ENCODE results near the gene HPS1.

The HPS1 gene

DNA sequence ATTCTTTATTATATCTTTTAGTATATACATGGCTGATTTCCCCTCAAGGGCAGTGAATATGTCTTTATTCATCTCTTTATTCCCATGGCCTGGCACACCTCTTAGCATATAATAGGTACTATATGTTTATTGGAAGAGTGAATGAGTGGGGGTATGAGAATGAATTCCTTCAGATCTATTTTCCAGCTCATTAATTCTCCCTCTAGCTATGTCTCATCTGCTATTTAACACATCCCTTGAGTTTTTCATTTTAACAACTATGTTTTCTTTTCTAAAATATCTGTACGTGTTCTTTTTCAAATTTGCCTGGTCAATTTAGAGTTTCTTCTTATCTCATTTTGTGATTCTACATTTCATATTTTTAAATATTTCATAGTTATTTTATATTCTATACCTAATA, 14.4 kb downstream of the HPS1 start:
- no peak for DNase-seq (ENCODE audit: low read depth, low spot score)

DNA sequence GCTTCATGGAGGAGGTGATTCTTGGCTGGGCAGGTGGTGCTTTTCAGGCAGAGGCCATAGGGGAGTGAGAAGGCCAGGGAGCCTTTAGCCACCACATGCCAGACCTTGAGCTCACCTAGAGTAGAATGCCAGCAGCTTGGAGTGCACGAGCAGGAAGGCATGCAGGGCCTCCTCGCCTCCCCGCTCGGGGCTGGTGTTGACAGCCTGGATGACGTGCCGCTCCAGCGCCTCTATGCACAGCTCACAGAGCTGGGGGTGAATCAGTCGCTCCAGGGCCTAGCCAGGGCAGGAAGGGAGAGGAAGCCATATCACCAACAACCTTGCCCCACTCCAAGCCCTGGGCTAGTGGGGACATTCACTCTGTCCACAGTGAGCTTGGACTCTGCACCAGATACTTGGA, 15.7 kb downstream of the HPS1 start:
- no peak for DNase-seq (ENCODE audit: low read depth, low spot score)

DNA sequence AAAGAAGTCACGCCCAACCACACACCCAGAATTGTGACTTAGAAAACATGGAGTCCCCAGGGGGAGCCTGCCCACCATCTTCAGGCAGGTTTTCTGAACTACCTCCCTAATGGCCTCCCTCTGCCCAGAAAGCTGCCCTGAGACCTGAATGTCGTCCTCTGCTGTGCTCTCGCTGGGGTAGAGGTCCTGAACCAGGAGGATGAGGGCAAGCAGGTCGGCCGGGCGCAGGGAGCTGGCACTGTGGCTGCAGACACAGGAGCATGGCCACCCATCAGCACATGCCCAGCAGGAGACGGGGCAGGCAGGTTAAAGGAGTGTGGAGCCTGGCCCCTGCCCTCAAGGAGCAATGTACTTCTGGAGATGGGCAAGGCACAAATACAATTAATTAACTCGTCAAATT, 16.3 kb downstream of the HPS1 start:
- DNase-seq (ENCODE audit: low read depth, low spot score) = no peak

DNA sequence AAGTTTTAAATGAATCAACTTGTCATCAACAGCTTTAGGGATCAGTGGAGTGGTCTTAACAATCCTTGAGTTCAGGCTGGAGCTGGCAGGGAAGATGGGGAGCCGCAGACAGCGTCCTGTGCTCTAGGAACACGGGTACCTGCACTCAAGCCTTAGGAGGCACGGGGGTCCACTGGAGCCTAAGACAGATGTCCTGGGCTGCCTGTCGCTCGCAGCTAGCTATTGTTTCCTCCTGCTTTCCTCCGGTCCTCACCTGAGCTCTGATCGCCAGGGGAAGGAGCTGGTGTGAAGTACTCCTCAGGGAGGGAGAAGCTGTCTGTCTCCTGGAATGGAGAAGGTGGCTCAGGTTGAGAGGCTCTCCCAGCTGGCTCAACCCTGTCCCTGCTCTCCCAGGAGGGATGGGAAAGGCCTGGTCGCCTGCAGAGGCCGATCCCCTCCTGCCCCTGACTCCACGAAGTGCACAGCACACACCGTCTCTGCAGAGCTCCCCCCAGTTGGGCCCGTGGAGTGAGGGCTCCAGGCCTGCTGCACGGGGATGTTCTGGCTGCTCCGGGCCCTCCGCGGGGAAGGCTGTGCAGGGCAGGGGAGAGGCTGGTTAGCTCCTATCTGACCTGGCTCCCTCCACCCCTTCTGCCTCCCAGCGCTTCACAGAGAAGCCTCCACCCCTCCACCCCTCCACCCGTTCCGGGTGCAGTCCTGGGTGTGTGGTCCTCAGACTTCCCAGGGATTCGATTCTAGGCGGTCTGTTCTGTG, 17.2 kb downstream of the HPS1 start:
- DNase-seq (ENCODE audit: low read depth, low spot score) = no peak

DNA sequence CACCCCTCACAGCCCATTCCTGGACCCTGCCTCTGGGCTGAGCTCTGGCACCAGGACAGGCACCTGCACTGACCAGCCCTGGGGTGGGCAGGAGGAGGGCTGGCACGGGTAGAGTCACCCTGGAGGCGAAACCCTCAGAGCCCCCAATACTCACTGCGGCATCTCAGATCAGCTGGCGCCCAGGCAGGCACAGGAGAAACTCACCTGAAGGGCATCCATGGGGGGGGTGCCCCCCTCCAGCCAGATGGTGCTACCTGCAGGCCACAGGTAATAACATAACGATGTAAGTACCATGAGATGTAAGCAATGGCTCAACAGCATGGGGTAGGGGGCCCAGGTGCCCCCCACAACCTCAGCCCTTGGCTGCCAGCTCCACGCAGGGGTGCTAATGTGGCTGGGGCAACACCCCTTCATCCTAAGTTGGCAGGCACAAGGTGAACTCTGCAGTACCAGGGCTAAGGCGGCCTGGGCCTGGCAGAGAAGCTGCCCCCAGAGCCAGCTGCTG, 19.7 kb downstream of the HPS1 start:
- no peak for DNase-seq (ENCODE audit: low read depth, low spot score)

DNA sequence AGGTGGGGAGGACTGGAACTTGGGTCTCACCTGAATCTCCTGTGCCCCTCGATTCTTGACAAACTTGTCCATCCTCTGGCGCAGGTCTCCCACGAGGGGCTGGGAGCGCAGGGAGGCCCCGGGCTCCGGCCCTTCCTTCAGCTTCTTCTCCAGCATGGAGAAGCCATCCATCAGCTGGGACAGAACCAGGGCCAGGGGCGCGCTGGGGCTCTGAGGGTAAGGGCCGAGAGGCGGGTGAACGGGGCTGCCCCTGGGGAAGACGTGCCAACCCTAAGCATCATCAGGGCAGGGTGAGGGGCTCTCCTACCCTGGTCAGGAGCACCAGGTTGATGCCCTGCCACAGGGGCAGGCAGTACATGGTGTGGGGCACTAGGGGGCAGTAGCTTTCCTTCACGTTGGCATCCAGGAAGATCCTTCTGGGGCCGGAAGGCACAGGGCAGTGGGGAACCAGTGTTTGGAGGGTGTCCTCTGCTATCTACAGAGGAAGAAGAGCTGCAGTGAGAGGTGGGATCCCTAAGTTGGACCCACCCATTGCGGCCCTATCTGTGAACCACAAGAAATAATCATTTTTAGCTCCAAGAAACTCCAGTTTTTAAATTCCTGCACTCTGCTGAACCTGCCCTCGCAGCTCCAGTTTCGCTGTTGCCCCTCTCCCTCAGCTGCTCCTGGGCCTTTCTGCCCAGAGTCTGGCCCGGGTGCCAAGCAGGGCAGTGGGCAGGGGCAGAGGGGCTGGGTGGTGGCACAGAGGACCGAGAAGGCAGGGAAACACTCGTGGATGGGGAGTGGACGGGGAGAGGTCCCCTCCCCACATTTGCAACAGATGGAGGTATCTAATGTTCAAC, 21.0 kb downstream of the HPS1 start:
- no peak for DNase-seq (ENCODE audit: low read depth, low spot score)

DNA sequence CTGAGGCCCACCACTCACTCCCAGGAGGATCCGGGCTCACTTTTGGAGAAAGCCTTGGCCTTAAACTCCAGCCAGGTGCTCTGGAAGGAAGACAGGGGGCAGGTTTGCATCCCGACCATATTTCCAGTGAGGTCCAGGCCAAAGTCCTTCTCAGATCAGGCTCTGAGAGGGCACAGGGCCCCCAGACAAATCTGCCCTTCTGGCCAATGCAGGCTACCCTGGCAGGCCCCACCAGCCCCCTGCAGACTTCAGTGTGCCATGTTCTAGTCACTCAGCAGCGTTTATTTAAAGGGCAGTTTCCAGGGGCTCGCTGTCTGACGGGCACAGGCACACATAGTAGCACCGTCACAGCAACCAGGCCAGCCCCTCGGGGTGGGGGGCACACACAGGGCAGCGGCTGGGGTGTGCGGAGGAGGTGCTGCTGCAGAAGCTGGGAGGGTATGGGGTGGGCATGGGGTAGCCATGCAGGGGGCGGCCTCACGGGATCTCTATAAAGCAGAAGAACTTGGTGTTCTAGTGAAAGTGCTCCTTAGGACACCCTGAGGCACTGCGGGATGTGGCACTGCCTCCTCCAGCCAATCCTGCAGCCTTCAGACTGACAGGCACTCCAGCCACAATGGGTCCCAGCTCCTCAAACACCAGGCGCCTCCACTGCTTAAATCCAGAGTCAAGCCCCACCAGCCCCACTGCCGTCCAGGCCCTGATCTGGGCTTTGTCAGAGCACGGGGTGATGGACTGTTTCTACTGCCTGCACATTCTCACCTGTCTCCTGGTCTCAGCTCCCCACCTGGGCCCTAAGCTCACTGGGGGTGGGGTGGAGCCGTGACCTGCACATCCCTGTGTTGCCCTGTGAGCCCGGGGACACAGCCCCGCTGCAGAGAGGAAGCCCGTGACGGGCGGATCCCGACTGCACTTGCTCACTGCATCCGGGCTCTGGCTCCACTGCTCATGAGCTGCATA, 22.2 kb downstream of the HPS1 start:
- DNase-seq (ENCODE audit: low read depth, low spot score) = no peak

DNA sequence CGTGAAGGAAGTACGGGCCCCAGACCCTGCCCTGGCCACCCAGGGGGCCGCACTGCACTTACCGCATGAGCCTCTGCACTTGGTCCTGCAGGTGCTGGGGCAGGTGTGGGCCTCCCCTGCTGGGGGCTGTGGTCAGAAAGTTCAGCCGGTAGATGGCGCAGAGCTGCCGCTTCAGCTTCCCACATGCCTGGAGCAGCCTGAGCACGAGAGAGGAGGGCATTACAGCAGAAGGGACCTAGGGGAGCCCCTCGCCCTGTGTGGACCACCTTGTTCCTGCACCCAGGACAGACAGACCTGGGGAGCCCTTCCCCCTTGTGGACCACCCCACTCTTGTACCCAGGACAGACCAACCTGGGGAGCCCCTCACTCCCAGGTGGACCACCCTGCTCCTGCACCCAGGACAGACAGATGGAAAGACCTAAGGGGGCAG, 23.0 kb downstream of the HPS1 start:
- DNase-seq (ENCODE audit: low read depth, low spot score) = no peak

DNA sequence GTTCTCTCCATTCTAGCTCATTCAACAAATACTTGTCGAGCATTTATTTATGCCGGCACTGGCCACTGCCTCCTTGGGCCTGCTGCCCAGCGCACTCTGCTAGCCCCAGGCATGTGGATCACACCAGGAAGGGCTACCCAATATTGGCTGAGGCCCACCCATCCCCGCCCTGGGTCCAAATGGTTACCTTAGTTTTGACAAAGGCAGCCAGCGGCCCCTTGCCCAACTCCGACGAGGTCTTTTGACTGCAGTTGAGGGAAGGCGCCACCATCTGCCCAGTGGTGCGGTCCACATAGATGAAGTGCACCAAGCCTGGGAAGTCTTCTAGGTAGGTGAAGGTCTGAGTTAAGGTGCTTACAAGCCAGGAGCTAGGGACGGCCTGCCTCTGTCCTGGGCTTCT, 24.6 kb downstream of the HPS1 start:
- DNase-seq (ENCODE audit: low read depth, low spot score) = no peak

DNA sequence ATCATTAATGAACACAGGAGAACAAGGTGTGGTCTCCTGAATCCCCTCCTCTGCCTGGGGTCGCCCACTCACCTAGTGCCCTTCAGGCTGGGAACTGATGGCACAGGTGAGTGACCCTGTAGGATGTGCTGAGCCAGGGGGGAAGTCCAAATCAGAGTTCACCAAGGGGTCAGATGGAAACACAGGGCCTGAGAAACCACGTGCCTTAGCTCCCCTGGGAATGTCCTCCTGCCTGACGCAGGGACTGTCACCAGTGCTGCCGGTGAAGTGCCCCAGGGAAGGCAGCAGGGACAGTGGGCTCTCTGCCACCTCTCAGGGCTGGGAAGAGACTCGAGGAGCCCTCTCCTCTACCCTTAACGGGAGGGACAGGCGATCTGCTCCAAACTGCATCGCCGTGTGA, 25.9 kb downstream of the HPS1 start:
- no peak for DNase-seq (ENCODE audit: low read depth, low spot score)

DNA sequence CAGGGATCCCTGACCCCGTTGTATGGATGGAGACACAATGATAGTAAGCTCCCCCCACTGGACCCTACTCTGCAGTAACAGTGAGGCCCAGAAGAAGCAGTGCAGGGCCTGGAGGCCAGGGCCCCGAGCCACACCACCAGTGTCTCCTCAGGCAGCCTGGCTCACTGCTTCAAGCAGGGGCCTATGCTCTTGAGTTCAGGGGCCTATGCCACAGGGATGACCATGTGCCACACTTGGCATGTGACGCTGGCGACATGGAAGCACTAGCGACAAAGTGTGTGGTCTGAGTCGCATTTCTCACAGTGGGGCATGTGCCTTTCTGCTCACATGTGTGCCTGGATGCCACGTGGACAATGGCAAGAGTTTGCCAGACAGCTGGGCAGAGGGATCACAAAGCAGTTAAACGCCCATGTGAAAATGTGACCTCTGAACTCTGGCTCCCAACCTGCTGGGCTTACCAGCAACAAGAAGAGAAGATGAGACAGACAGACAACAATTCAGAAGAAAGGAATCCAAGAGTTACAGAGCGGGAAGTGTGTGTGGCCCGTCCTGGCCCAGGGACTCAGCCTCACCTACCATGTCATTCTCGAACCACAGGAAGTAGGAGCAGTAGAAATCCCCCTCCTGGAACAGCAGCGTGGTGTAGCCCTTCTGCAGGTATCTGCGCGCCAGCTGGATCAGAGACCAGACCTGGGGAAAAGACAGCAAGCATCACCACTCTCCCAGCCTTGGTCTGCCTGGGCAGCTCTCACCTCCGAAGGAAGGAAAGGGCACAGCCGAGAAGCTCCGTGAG, 27.1 kb downstream of the HPS1 start:
- no peak for DNase-seq (ENCODE audit: low read depth, low spot score)

DNA sequence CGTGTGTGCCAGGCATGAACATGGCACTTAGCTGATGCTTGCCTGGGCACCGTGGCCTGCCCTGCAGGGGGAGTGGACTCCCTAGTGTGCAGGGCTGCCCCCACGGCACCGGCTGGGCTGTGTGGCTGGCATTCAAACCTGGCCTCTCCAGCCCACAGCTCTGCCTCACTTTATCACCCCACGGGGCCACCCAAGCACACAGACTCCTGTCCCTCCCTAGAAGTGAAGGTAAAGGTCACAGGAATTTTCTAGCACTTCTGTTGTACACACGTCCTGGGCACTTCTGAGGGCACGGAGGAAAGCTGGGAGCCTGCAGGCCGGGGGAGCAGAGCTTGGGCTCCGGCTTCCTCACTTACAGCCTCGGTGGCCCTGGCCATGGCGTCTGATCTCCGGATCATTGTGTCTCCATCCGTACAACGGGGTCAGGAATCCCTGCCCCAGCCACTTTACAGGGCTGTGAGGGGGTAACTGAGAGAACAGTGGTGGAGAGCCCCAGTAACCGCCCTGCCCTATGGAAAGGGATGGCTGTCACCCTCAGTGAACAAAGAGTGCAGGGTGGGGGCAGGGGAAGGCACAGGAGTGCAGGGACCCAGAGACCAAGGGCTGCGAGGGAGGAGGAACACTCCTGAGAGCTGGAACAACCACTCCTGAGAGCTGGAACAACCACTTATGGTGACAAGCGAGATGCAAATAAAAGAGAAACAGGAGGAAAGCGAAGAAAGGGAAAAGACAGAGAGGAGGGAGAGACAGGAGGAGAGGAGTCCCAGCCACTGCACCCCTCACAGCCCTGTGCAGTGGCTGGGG, 27.9 kb downstream of the HPS1 start:
- DNase-seq (ENCODE audit: low read depth, low spot score) = no peak

DNA sequence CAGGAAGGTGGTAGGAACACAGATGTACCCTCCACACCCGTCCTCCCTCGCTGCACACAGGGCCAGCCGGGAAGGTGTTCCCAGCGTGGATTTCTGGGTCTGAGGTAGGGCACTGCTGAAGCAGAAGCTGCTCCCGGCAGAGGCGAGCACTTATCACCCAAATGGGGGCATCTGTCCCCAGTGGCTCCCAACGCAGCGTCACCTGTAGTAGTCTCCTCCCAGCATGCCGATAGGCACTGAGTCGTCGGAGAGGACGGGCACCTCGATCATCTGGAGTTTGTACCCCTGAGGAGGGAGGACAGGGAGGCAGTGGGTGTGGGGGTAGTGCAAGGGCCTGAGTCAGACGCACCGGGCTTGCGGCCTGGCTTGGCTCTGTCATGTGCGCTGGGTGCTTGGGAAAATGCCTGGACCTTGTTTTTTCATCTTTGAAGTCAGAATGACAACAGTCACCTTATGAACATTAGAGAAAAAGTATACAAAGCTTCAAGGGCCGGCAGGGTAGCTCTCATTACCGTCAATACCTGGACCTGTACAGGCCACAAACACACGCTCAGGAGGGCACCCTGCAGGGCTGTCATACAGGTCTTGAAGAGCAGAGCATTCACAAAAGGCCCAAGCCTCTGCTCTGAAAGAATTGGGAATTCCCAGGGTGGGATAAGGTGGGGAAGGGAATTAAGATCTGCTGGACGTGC, 28.6 kb downstream of the HPS1 start:
- no peak for DNase-seq (ENCODE audit: low read depth, low spot score)

DNA sequence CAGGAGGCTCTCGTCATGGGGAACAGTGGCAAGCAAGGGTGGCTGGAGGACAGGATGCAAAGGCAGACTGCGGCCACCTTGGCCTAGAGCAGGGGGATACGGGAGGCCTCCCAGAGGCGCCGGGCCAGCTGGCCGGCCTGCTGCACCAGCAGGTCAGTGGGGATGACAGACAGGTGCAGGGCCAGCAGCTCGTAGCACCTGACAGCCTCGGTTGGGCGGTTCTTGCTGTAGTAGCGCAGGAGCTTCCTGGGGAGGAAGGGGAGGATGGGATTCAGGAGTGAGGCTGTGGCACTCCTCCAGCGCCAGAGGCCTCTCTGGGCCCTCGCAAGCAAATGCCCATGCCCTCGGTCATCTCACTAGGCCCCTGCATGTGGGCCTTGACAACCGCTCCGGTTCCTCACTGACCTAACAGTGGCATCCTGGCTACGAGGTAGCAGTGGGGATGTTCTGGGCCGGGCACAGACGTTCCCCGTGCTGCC, 29.2 kb downstream of the HPS1 start:
- DNase-seq (ENCODE audit: low read depth, low spot score) = no peak

DNA sequence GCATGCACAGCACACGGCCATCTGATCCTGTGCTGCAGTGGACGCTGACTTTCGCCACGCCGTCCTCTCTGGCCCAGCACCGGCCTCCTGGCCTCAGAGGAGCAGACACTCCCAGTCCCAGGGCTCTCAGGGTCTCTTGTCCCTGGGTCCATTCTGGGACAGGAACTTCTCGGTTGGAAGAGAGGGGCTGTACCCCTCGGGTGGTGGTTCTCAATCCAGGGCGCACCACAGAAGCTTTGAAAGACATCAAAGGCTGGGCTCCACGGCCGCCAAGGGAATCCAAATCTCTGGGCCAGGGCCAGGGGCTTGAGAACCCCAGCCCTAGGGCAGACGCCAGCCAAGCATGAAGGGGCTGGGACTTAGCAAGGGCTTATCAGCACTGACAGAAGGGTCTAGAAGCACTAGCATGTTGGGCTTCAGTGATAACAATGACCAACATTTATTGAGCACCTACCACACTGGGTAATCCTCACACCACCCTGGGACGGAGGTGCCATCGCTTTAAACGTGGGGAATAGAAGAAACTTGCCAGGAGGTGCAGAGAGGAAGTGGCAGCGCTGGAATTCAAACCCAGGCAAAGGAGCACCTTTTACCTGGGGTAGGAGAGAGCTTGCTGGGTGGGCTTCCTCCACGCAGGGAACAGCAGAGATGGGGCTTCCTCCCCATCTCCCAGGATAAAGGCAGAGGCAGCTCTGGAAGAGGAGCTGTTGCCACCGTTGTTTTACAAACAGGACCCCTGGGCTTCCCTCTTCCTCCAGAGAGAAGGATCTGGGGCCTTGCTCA, 29.9 kb downstream of the HPS1 start:
- no peak for DNase-seq (ENCODE audit: low read depth, low spot score)

DNA sequence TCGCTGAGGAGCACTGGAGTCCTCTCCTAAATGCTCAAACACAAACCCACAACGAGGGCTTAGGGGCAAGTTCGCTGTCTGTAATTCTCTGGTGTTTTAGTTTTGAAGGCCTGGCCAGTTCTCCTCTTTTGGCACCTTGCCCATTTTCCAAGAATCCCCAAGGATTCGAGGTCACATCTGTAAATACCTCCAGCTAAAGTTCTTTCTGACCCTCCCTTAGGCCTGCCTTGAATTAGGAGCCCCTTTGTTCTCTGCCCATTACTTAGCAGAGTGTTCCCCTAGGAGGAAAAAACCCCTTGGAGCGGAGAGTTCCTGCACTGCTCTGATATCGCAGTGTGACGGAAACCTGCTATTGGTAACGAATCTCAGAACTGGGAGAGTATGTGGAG, 31.0 kb downstream of the HPS1 start:
- DNase-seq (ENCODE audit: low read depth, low spot score) = peak; percentile 10

DNA sequence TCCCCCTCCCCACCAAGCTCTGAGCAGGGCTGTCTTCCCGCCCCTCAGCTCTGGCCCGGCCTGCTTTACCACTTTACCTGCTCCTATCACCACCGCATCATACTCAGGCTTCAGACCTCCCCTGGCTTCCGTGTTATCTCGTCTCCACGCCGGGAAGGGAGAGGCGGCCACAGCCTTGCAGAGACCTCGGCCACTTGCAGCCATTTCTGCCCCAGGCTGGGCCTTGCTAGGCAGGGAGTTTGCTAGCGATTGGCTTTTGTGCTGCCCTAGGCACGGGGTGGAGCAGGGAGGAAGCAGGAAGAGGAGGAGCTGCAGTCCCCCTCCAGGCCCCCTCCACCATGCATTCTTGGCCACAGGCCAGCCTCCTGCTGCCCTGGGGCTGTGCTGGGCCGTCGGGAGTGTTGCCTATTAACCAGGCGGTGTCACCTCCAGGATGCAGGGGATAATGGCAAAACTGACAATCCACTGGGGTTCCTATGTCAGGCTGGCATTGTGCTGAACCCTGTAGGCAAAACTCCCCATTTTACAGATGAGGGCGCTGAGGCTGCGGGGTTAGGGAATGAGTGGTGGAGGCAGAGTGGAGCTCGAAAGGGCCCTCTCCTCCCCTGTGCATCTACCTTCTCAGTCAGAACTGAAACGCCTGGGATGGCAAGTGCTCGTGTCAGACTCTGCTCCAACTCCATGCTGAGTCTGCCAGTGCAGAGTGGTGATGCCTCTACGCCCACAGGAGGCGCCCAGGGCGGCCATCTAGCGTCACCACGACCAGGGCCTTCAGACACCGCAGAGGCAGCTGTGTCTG, 31.6 kb downstream of the HPS1 start, which contains the start of gene PYROXD2:
Gene PYROXD2 (minus strand): TSS at position 251 of the 799 bp plus-strand sequence. CDS start 47 bp downstream, at position 204.
- peak; percentile 67 for DNase-seq (ENCODE audit: low read depth, low spot score)

DNA sequence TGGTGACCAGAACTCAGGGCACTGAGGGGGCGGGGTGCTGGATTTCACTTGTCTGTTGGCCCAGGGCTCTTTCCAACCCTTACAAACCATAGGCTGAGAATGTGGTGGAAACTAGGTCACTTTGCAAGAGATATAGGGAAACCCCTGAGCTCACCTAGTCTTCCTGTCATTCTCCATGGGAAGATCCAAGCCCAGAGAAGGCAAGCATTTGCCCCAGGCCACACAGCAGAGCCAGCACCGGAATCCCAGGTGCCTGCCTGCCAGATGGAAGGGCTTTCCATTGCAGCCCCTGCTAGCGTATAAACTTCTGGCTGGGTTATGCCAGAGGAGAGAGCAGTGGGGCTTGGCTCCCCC, 32.2 kb downstream of the HPS1 start:
- DNase-seq (ENCODE audit: low read depth, low spot score) = no peak

All from smooth muscle cell of the brain vasculature (primary cell).